HG03469 (cell line): ENCODE data around the gene FOSL2.
A peak's percentile ranks its signal among the peaks of the same experiment; 100 is the strongest.

Experiments
- ATAC-seq: cut with Tn5 transposase; IDR thresholded peaks from one replicate; pipeline ENCODE4 v1.9.1; 2021; ENCODE audit warnings: mild to moderate bottlenecking, moderate library complexity, moderate number of reproducible peaks; ENCODE audit not compliant: unreplicated experiment

The FOSL2 gene

DNA sequence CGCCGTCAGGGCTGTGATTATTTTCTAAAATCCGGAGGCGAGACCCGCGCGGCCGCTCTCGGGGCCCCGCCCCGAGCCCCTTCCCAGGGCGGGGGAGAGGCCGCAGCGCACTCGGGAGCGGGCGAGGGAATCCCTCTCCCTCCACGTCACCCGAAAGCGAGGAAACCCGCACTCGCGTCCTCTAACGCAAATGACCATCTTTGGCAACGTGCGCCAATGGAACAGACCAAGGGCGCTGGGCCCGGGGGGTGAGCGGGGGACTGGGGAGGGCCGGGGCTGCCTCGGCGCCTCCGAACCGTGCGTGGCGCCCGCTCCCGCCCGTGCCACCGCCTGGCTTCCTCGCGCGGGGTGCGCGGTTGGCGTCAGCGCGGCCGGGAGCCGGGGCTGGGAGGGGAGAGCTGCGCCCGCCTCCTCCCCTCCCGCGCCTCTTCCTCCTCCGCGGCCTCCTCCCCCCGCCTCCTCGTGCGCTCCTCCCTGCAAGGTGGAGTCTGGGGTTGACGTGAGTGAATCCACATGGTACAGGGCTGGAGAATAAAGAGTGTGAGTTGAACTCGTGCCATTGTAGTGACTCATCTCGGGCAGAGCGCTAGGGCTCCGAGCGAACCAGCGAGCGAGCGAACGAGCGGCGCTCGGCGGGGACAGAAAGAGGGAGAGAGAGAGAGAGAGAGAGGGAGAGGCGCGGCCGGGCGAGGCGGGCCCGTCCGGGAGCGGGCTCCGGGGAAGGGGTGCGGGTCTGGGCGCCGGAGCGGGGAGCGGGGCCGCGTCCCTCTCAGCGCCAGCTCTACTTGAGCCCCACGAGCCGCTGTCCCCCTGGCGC lies at the start of gene FOSL2:
TSS of gene FOSL2 (plus strand) at position 562 of the 817 bp plus-strand sequence. CDS start 863 bp downstream, outside the sequence.
- peak; percentile 65 for ATAC-seq

DNA sequence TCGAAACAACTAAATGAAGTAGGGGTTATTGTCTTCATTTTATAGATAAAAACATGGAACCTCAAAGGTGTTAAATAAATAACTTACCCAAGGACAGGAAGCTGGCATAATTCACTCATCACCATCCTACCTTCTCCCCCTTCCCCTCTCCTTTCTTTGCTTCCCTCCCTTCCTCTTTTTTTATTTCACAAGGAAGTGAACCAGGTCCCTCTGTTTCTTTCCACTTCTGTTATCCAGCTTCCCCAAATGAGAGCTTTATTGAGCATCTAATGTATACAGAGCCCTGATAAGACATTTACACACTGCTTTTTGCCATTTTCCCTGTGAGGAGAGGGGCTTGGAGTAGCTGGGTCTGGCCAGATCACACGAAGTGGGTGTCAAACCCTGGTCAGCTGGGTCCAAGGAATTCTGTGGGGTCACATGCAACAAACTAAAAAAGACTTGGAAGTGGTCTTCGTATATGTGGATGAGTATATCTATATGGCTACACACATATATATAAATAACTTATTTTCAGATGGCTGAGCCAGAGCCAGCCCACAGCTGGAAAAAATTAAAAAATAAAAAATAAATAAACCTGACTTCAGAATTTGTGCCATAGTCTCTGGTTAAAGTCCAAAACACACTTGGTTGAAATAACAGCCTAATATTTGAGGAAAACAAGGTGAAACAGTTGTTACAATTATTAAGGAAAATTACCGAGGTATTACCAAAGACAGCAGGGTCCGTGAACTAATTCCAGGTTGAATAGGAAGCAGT lies 49.3 kb upstream of the FOSL2 start:
- no peak for ATAC-seq

DNA sequence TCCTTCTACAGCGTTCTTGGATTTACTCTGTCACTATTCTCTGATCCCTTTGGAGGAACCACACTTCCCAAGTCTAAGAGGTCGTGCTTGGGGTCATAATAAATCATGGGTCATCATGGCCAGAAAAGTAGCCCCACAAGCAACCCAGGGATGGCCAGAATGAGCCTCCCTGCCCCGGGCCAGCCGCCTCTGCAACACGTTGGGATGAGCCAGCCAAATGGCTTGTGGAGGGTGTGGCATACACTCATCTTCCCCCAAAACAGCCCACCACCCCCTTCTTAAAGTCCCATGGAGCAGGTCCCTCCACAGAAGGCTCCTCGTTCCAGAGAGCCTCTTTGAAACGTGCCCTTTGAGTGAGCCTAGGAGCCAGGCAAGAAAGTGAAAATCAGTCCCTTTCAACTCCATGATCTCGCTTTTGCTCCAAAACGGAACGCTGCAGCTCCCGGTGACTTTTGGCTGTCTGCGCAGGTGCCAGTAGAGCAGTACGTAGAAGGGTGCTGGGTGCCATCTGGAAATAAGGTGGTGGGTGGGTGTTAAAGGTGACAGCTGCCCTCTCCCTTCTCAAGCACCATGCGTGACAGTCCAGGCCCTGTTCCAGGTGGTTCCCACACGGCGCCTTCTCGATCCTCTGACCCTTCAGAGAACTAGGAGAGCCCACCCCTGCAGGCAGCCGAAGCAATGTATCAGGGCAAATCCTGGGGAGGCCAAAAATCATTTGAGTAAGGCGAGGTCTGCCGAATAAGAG lies 48.5 kb upstream of the FOSL2 start:
- no peak for ATAC-seq

GRCh38 chr2:28344756-28345373 lies 47.8 kb upstream of the FOSL2 start:
- no peak for ATAC-seq

DNA sequence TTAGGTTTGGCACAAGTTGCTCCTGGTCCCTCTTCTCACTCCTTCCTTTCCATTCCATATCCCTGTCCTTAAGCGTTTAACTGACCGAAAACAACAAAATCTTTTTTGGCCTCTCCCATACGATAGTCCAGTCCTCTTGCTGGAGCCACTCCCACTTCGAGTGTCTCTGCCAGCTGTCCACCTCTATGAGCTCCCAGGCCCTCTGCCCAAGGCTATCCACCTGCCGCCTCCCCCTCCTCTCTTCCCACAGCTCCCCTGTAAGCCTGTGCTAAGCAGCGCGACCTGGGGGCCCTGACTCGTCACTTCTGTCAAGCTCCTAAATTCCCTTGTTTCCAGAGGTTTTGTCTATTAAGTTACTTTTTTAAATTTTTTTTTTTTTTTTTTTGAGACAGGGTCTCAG lies 47.0 kb upstream of the FOSL2 start:
- ATAC-seq = no peak

- ATAC-seq = no peak
Measured at GRCh38 chr2:28346587-28346986, 46.1 kb upstream of the FOSL2 start.

GRCh38 chr2:28347193-28347592 lies 45.5 kb upstream of the FOSL2 start:
- no peak for ATAC-seq

- ATAC-seq = no peak
Measured at GRCh38 chr2:28347596-28347995, 45.1 kb upstream of the FOSL2 start.

- ATAC-seq = no peak
Measured at GRCh38 chr2:28348149-28348567, 44.5 kb upstream of the FOSL2 start.

DNA sequence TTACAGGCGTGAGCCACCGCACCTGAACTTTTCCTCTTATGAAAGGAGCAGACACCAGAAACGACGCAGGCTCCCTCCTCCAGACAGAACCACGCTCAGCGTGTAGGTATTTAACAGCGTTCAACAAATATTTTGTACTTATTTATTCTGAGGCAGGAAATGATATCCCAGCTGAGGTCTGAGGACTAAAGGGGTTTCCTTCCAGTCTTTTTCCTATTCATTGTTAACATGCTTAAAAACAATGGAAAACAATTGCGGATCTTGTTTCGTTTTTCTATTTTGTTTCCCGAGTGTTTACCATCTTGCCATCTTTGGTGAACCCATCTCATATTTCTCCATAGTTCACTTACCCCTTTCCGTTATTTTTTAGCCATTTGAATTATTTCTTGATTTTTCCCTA lies 43.7 kb upstream of the FOSL2 start:
- no peak for ATAC-seq

GRCh38 chr2:28349546-28350165 lies 43.0 kb upstream of the FOSL2 start:
- no peak for ATAC-seq

- no peak for ATAC-seq
Measured at GRCh38 chr2:28350196-28350595, 42.5 kb upstream of the FOSL2 start.

DNA sequence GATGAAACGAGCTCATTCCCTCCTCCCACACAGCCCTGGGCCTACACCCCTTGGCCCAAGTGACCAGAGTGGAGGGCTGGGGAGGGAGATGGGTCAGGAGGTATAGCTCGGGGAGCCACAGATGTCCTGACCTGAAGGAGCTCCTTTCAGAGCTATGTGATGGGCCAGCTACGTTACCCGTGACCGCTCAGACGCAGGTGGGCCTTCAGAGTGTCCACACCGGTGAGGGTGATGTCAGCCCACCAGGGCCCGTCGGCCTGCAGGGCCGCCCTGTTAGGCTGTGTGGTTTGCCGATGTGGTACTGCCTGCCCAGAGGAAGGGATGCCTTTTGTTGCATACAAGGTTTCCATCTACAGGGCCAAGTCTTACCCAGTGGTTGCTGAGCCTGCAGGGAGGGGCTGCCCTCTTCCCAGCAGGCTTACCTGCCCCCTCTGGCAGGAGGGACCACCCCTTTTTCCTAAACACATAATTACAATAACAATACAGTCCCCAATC lies 41.8 kb upstream of the FOSL2 start:
- no peak for ATAC-seq

DNA sequence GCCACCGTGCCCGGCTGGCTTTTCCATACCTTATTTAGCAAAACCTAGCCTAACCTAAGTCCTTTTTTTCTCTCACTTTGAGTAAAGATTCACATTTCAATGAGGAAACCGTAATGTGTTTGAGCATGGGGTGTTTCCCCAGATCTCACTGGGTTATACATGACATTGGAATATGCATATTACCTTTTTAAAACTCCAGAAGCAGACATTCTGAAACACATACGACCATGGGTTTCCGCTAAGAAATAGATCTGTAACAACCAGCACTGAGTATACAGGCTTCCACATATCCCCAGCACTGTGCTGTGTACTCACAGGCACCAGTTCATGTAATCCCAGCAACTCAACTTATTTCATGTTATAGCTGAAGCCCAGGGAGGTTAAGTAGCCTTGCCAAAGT lies 41.0 kb upstream of the FOSL2 start:
- ATAC-seq = no peak

GRCh38 chr2:28352104-28352503 lies 40.6 kb upstream of the FOSL2 start:
- ATAC-seq = no peak

GRCh38 chr2:28352610-28353195 lies 40.0 kb upstream of the FOSL2 start:
- ATAC-seq = no peak

DNA sequence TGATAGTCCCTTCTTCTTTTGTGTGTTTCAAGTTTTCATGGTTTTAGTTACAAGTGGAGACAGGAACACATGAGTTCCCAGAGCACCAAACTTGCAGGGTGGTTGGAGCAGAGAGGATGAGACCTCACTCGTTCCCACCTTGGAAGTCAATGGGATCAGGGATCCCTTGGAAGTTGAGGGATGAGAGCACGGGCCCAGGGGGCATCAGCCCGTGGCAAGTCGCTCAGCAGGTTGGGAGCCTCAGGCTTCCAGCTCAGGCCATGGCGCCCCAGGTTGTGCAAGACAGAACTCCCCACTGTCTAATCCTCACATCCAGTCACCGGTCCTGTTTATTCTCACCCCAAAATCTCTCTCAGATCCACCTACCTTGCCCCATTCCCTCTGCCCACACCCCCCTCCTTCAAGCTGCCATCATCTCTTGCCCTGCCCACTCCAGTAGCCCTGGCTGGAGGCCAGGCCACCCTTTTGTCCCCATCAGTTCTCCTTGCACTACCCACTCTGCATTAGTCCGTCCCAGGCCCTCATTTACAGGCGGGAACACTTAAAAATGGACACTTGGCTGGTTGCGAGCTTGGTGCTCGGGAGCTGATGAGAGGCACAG lies 37.6 kb upstream of the FOSL2 start:
- ATAC-seq = no peak

- no peak for ATAC-seq
Measured at GRCh38 chr2:28355521-28356094, 37.0 kb upstream of the FOSL2 start.
